PC-3 (cell line): Measurements from ENCODE around the gene ARHGAP40. TPM values are rescaled to one million over a fixed set of nuclear protein-coding genes. Genes with fewer than 3 reads are reported as not detected.

Experiments used
- ATAC-seq: fragments of 200-7000 bp; cut with Tn5 transposase; 2 replicates; pipeline ENCODE4 v1.9.1; 2020; ENCODE audit warnings: mild to moderate bottlenecking, moderate library complexity
- BruUV-seq: library from RNA; stranded (reverse); fragments of 400-500 nt; replicated peaks from 2 replicates; lab custom pipeline; 2021; lab: Mats Ljungman, UMichigan
- CTCF ChIA-PET: fragments of 300-600 bp; sonication (Branson Sonifier 250); formaldehyde crosslinking; loops from one replicate; lab custom pipeline; 2022; ENCODE audit warnings: antibody characterized with exemption; lab: Charles Lee
- POLR2A ChIA-PET: fragments of 300-600 bp; sonication (Branson Sonifier 250); formaldehyde crosslinking; loops from one replicate; lab custom pipeline; 2022; ENCODE audit warnings: antibody characterized with exemption; ENCODE audit not compliant: unreplicated experiment; lab: Charles Lee
- DNase-seq: peaks from one replicate; pipeline ENCODE4 v3.0.0-alpha.2; 2015
- H2AFZ ChIP-seq: fragments of 300-600 bp; sonication (generic); 2 replicates; pipeline ENCODE4 v1.6.0; 2016; ENCODE audit warnings: antibody characterized with exemption, low read length
- H3F3A ChIP-seq: fragments of 300-600 bp; sonication (generic); one replicate; pipeline ENCODE4 v1.6.0; 2017; ENCODE audit warnings: antibody characterized with exemption, low read length, control low read depth, mild to moderate bottlenecking; ENCODE audit not compliant: unreplicated experiment
- H3K27ac ChIP-seq: fragments of 300-600 bp; sonication (generic); 2 replicates; pipeline ENCODE4 v1.5.1; 2016; ENCODE audit warnings: mild to moderate bottlenecking, low read length
- H3K27me3 ChIP-seq: fragments of 300-600 bp; sonication (generic); 2 replicates; pipeline ENCODE4 v1.6.1; 2016; ENCODE audit warnings: low read length, mixed read lengths
- H3K36me3 ChIP-seq: fragments of 300-600 bp; sonication (generic); 2 replicates; pipeline ENCODE4 v1.6.1; 2016; ENCODE audit warnings: low read depth, mixed run types, low read length, mixed read lengths
- H3K4me1 ChIP-seq: fragments of 300-600 bp; sonication (generic); 2 replicates; pipeline ENCODE4 v1.5.1; 2016; ENCODE audit warnings: low read length; ENCODE audit not compliant: insufficient read depth
- H3K4me2 ChIP-seq: fragments of 300-600 bp; sonication (generic); 2 replicates; pipeline ENCODE4 v1.6.0; 2016; ENCODE audit warnings: low read length
- H3K4me3 ChIP-seq: fragments of 300-600 bp; sonication (generic); 2 replicates; pipeline ENCODE4 v1.5.1; 2016; ENCODE audit warnings: mild to moderate bottlenecking, low read length, mixed read lengths
- H3K79me2 ChIP-seq: fragments of 300-600 bp; sonication (generic); 2 replicates; pipeline ENCODE4 v1.6.1; 2017; ENCODE audit warnings: low read length, mixed read lengths
- H3K9ac ChIP-seq: fragments of 300-600 bp; sonication (generic); 2 replicates; pipeline ENCODE4 v1.6.0; 2016; ENCODE audit warnings: mild to moderate bottlenecking, low read length
- H3K9me2 ChIP-seq: fragments of 300-600 bp; sonication (generic); replicated peaks from 2 replicates; pipeline ENCODE4 v1.6.1; 2016; ENCODE audit warnings: mixed run types, low read length, mixed read lengths
- H3K9me3 ChIP-seq: fragments of 300-600 bp; sonication (generic); 2 replicates; pipeline ENCODE4 v1.6.1; 2016; ENCODE audit warnings: low read length, mixed read lengths
- H4K20me1 ChIP-seq: fragments of 300-600 bp; sonication (generic); 2 replicates; pipeline ENCODE4 v1.6.1; 2016; ENCODE audit warnings: low read length, mixed read lengths
- EZH2 ChIP-seq: fragments of 300-600 bp; sonication (generic); IDR thresholded peaks from one replicate; pipeline ENCODE4 v1.6.1; 2017; ENCODE audit warnings: antibody characterized with exemption, mild to moderate bottlenecking, low read length; ENCODE audit not compliant: unreplicated experiment
- EZH2phosphoT487 ChIP-seq: fragments of 300-600 bp; sonication (generic); IDR thresholded peaks from 2 replicates; pipeline ENCODE4 v1.6.1; 2018; ENCODE audit warnings: mild to moderate bottlenecking, antibody characterized with exemption, low read length, borderline replicate concordance
- intact Hi-C: fragments of 100-400 bp; cut with micrococcal nuclease; formaldehyde crosslinking; loops from 2 replicates; pipeline ENCODE4 v1.9.0; 2023
- total RNA-seq: library from RNA; depleted of rRNA; stranded (reverse); fragments of >200 nt; gene quantifications from 2 replicates; pipeline ENCODE4 v1.2.3, GENCODE V29; 2014
- TF ChIP-seq, protein P1 (sequence below): fragments of 300-600 bp; sonication (generic); conservative IDR thresholded peaks from 2 replicates; pipeline ENCODE4 v1.5.1; 2017; ENCODE audit warnings: antibody characterized with exemption, low read depth, mild to moderate bottlenecking, low read length

The ARHGAP40 gene
- total RNA-seq, 1 experiment from 2014 or later, result not detected

DNA sequence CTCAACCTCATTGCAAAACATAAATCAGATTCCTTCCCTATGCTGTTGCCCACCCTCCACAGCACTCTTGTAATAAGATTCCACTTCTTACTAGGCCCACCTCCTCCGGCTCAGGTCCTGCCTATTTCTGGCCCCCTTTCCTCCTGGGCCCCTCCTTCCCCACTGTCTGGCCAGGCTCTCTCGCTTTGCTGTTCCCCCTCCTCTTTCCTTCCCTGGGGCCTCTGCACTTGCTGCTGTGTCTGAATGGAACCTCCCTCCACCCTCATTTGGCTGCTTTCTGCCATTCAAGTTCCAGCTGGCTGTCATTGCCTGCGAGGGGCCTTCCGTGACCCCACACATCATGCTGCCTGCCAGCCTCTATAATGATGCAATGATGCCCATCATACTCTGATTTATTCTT is 38.9 kb downstream of the ARHGAP40 start:
- ChIA-PET POLR2A (no interaction called here), CTCF (no interaction called here)
- Histone ChIP-seq H3K27me3 (peaks cover 9% of the 10 kb centered on the region; the same call in 1 of the 2 replicates), H3K9ac (no peak overlapping the region), H3K9me3 (no peaks in the 10 kb centered on the region), H2AFZ (no peak overlapping the region), H3K79me2 (no peaks in the 10 kb centered on the region), H3K4me2 (no peak overlapping the region), H3F3A (no peaks in the 10 kb centered on the region), H3K4me1 (no peaks in the 10 kb centered on the region; the same call in 1 of the 2 replicates), H4K20me1 (no peaks in the 10 kb centered on the region), H3K4me3 (no peak overlapping the region), H3K27ac (no peak overlapping the region), H3K9me2 (no peaks in the 10 kb centered on the region), H3K36me3 (no peaks in the 10 kb centered on the region)
- DNase-seq (no peak), ATAC-seq (no peak)
- TF ChIP-seq EZH2, result no peak
- TF ChIP-seq, protein P1, sequence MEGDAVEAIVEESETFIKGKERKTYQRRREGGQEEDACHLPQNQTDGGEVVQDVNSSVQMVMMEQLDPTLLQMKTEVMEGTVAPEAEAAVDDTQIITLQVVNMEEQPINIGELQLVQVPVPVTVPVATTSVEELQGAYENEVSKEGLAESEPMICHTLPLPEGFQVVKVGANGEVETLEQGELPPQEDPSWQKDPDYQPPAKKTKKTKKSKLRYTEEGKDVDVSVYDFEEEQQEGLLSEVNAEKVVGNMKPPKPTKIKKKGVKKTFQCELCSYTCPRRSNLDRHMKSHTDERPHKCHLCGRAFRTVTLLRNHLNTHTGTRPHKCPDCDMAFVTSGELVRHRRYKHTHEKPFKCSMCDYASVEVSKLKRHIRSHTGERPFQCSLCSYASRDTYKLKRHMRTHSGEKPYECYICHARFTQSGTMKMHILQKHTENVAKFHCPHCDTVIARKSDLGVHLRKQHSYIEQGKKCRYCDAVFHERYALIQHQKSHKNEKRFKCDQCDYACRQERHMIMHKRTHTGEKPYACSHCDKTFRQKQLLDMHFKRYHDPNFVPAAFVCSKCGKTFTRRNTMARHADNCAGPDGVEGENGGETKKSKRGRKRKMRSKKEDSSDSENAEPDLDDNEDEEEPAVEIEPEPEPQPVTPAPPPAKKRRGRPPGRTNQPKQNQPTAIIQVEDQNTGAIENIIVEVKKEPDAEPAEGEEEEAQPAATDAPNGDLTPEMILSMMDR, result no peak
- no peak for TF ChIP-seq EZH2phosphoT487
- intact Hi-C loops, result no loop called here
- BruUV-seq, result no TSS peak

DNA sequence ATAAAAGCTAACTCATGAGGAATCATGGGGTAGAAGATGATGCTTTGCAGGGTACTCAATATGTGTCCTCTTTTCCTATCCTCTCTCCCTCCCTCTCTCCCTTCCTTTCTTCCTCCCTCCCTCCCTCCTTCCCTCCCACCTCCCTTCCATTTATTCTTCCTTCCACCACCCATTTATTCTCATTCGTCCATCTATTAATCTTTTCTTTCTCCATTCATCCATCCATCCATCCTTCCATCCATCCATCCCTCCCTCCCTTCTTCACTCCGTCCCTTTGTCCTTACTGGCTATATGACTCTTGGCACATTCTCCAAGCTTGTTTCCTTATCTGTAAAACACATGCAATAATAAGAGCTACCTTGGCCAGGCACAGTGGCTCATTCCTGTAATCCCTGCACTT is 40.9 kb downstream of the ARHGAP40 start:
- Histone ChIP-seq H3K9me3 (no peaks in the 10 kb centered on the region), H3K36me3 (no peaks in the 10 kb centered on the region), H3K9ac (no peak overlapping the region), H3K4me1 (no peaks in the 10 kb centered on the region; the same call in 1 of the 2 replicates), H4K20me1 (no peaks in the 10 kb centered on the region), H3K9me2 (no peaks in the 10 kb centered on the region), H3F3A (no peaks in the 10 kb centered on the region), H3K4me3 (no peak overlapping the region), H3K27ac (no peak overlapping the region), H2AFZ (no peak overlapping the region), H3K27me3 (peaks cover 13% of the 10 kb centered on the region; the same call in 1 of the 2 replicates), H3K79me2 (no peaks in the 10 kb centered on the region), H3K4me2 (no peak overlapping the region)
- TF ChIP-seq EZH2, result no peak
- TF ChIP-seq, protein P1, result no peak
- no peak for TF ChIP-seq EZH2phosphoT487
- ChIA-PET CTCF (no interaction called here), POLR2A (no interaction called here)
- intact Hi-C loops, result no loop called here
- ATAC-seq, result no peak
- no TSS peak for BruUV-seq
- no peak for DNase-seq

DNA sequence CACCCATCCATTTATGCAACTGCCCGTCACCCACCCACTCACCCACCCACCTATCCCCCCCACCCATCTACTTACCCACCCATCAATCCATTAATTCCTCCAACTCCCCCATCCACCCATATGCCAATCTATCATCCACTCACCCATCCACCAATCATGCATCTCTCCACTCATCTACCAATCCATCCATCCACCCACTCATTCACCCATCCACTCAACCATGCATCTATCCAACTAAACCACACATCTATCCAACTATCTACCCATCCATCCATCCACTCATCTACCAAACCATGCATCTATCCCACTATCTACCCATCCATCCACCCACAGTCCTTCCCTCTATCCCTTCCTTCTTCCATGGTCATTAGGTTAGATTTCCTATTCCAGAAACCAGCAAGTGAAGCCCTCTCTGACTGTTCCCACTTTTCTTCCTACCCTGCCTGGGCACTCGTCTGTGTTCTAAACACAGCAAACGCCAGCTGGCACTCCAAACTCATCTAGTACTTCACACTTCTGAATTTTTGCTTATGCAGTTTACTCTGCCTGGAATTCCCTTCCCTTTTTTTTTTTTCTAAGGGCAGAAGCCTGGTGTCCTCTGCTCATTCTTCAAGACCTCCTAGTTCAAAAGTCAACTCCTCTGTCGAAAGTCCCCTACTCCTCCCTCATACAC is 43.1 kb downstream of the ARHGAP40 start:
- H3F3A ChIP-seq, result no peaks in the 10 kb centered on the region
- no peak for TF ChIP-seq EZH2phosphoT487
- TF ChIP-seq, protein P1, result no peak
- TF ChIP-seq EZH2, result no peak
- intact Hi-C loops, result loop anchor here (5.0 kb wide), 3 partner anchors 88 to 403 kb away; no protein-coding TSS in a partner anchor
- H4K20me1 ChIP-seq, result no peaks in the 10 kb centered on the region
- H3K4me2 ChIP-seq, result no peak overlapping the region
- no peak overlapping the region for H3K27ac ChIP-seq
- BruUV-seq, result no TSS peak
- no peak overlapping the region for H3K4me3 ChIP-seq
- H3K9ac ChIP-seq, result no peak overlapping the region
- H3K36me3 ChIP-seq, result no peaks in the 10 kb centered on the region
- POLR2A ChIA-PET, result no interaction called here
- no peak for DNase-seq
- CTCF ChIA-PET, result no interaction called here
- no peaks in the 10 kb centered on the region for H3K9me2 ChIP-seq
- no peaks in the 10 kb centered on the region; the same call in 1 of the 2 replicates for H3K4me1 ChIP-seq
- H3K79me2 ChIP-seq, result no peaks in the 10 kb centered on the region
- H3K9me3 ChIP-seq, result no peaks in the 10 kb centered on the region
- ATAC-seq, result no peak
- peaks cover 13% of the 10 kb centered on the region; the same call in 1 of the 2 replicates for H3K27me3 ChIP-seq
- H2AFZ ChIP-seq, result no peak overlapping the region
